Measurements from ENCODE around the gene NR3C2. TPM values are rescaled to one million over a fixed set of nuclear protein-coding genes. Genes with fewer than 3 reads are reported as not detected.

NR3C2 gene
- total and polyA plus RNA-seq, 12 donors = 2.2 to 28.6 (median 23.3) TPM

GRCh38 chr4:148044912-148045352 is 397.3 kb downstream of the NR3C2 start:
- H3K27ac ChIP-seq = peak overlapping the region; percentile 59 to 92 (median 84)
- H3K4me1 ChIP-seq = peaks cover 0 to 50% (median 13%) of the 10 kb centered on the region in 9 donors
- DNase-seq = no peak
- peak in 5 of 9 donors; percentile 23 to 50 (median 32) for TF ChIP-seq CTCF (IDR thresholded peaks at IDR 0.05)
- H3K9me3 ChIP-seq = no peaks in the 10 kb centered on the region
- 43 to 53% methylated on average over 4 of the region's 4 CpGs for WGBS, 2 donors
- H3K36me3 ChIP-seq = peaks cover 0 to 19% (median 0%) of the 10 kb centered on the region in 9 donors
- intact Hi-C loops (cut with DNase I) = no loop called here
- peak overlapping the region in 1 of 10 donors; percentile 14 for H3K4me3 ChIP-seq
- ATAC-seq = peak; percentile 12 to 68 (median 36)
- H3K27me3 ChIP-seq = no peaks in the 10 kb centered on the region

- Histone ChIP-seq H3K4me3 (peak overlapping the region in 3 of 10 donors; percentile 5 to 14 (median 7)), H3K9me3 (no peaks in the 10 kb centered on the region), H3K27me3 (no peaks in the 10 kb centered on the region), H3K36me3 (peaks cover 0 to 19% (median 0%) of the 10 kb centered on the region in 9 donors), H3K4me1 (peaks cover 0 to 49% (median 13%) of the 10 kb centered on the region in 9 donors), H3K27ac (peak overlapping the region; percentile 59 to 92 (median 84))
- DNase-seq (peak; percentile 72 to 78), ATAC-seq (peak; percentile 87 to 97 (median 94))
- 54 to 75% methylated on average over 9 of the region's 9 CpGs for WGBS, 2 donors
- intact Hi-C loops (cut with DNase I) = no loop called here
- TF ChIP-seq CTCF (IDR thresholded peaks at IDR 0.05) = no peak
Measured at GRCh38 chr4:148044089-148044911, 397.9 kb downstream of the NR3C2 start.

GRCh38 chr4:148041606-148042329 is 400.4 kb downstream of the NR3C2 start:
- peaks cover 0 to 40% (median 11%) of the 10 kb centered on the region in 9 donors for H3K4me1 ChIP-seq
- intact Hi-C loops (cut with DNase I) = no loop called here
- no peak for ATAC-seq

More at GRCh38 chr4:148041606-148042329, 400.4 kb downstream of the NR3C2 start:
- Histone ChIP-seq H3K4me3 (no peak overlapping the region), H3K36me3 (peaks cover 0 to 2% (median 0%) of the 10 kb centered on the region in 9 donors), H3K27ac (peak overlapping the region in 2 of 10 donors; percentile 27 to 86), H3K9me3 (no peaks in the 10 kb centered on the region), H3K27me3 (no peaks in the 10 kb centered on the region)
- WGBS, 2 donors = 84 to 88% methylated on average over 7 of the region's 7 CpGs
- no peak for DNase-seq
- no peak for TF ChIP-seq CTCF (IDR thresholded peaks at IDR 0.05)

Data from heart right ventricle (tissue), 16 donors.